ENCODE measurements around the gene GPRC5A.

The GPRC5A gene

GRCh38 chr12:12868477-12869235 lies 22.7 kb upstream of the GPRC5A start:
- Histone ChIP-seq H3K4me3 (no peak overlapping the region), H3K27ac (no peak overlapping the region), H3K27me3 (no peaks in the 10 kb centered on the region), H3K9me3 (no peaks in the 10 kb centered on the region), H3K36me3 (no peaks in the 10 kb centered on the region), H3K4me1 (no peaks in the 10 kb centered on the region)
- intact Hi-C loops (cut with DNase I; ENCODE audit: low total_unique reads) = no loop called here
- TF ChIP-seq CTCF (IDR thresholded peaks at IDR 0.05) = no peak
- DNase-seq = no peak

GRCh38 chr12:12870465-12870864 lies 20.9 kb upstream of the GPRC5A start:
- Histone ChIP-seq H3K4me1 (no peaks in the 10 kb centered on the region), H3K27ac (no peak overlapping the region), H3K27me3 (no peaks in the 10 kb centered on the region), H3K36me3 (no peaks in the 10 kb centered on the region), H3K9me3 (no peaks in the 10 kb centered on the region), H3K4me3 (no peak overlapping the region)
- TF ChIP-seq CTCF (IDR thresholded peaks at IDR 0.05) = no peak
- intact Hi-C loops (cut with DNase I; ENCODE audit: low total_unique reads) = no loop called here
- no peak for DNase-seq

GRCh38 chr12:12871587-12872138 lies 19.7 kb upstream of the GPRC5A start:
- no peaks in the 10 kb centered on the region for H3K4me1 ChIP-seq
- DNase-seq = no peak
- intact Hi-C loops (cut with DNase I; ENCODE audit: low total_unique reads) = no loop called here
- no peaks in the 10 kb centered on the region for H3K27me3 ChIP-seq
- no peaks in the 10 kb centered on the region for H3K9me3 ChIP-seq
- TF ChIP-seq CTCF (IDR thresholded peaks at IDR 0.05) = no peak
- no peaks in the 10 kb centered on the region for H3K36me3 ChIP-seq
- H3K27ac ChIP-seq = no peak overlapping the region
- H3K4me3 ChIP-seq = no peak overlapping the region

GRCh38 chr12:12872139-12872933 lies 19.0 kb upstream of the GPRC5A start:
- DNase-seq = no peak
- no peaks in the 10 kb centered on the region for H3K27me3 ChIP-seq
- H3K9me3 ChIP-seq = no peaks in the 10 kb centered on the region
- no peak overlapping the region for H3K4me3 ChIP-seq
- peaks cover 0 to 3% (median under 1%) of the 10 kb centered on the region in 4 donors for H3K4me1 ChIP-seq
- no peak for TF ChIP-seq CTCF (IDR thresholded peaks at IDR 0.05)
- H3K27ac ChIP-seq = no peak overlapping the region
- no peaks in the 10 kb centered on the region for H3K36me3 ChIP-seq
- intact Hi-C loops (cut with DNase I; ENCODE audit: low total_unique reads) = no loop called here

- Histone ChIP-seq H3K36me3 (no peaks in the 10 kb centered on the region), H3K27ac (no peak overlapping the region), H3K27me3 (no peaks in the 10 kb centered on the region), H3K4me3 (no peak overlapping the region), H3K4me1 (peaks cover 0 to 9% (median 4%) of the 10 kb centered on the region in 4 donors), H3K9me3 (no peaks in the 10 kb centered on the region)
- no peak for DNase-seq
- no peak for TF ChIP-seq CTCF (IDR thresholded peaks at IDR 0.05)
- intact Hi-C loops (cut with DNase I; ENCODE audit: low total_unique reads) = no loop called here
Observed at GRCh38 chr12:12872934-12873275, 18.5 kb upstream of the GPRC5A start.

All from tibial artery (tissue), 4 donors.